HEK293 (cell line): ENCODE results near the gene MRPL36.

ENCODE experiments used
- CTCF ChIP-seq: fragments of 450-650 bp; formaldehyde crosslinking; IDR thresholded peaks from 2 replicates; pipeline ENCODE4 v1.5.1; 2016; ENCODE audit warnings: missing biosample characterization, missing genetic modification characterization
- KLF8 ChIP-seq: fragments of 450-650 bp; formaldehyde crosslinking; IDR thresholded peaks from 2 replicates; pipeline ENCODE4 v1.5.1; 2016; ENCODE audit warnings: missing biosample characterization, missing genetic modification characterization
- PATZ1 ChIP-seq: fragments of 450-650 bp; formaldehyde crosslinking; IDR thresholded peaks from 2 replicates; pipeline ENCODE4 v1.5.1; 2016; ENCODE audit warnings: missing biosample characterization, missing genetic modification characterization
- REST ChIP-seq: fragments of 450-650 bp; formaldehyde crosslinking; IDR thresholded peaks from 2 replicates; pipeline ENCODE4 v1.5.1; 2016; ENCODE audit warnings: missing biosample characterization, missing genetic modification characterization
- SETDB1 ChIP-seq: IDR thresholded peaks from one replicate; pipeline ENCODE4 v1.6.1; 2017; ENCODE audit warnings: mild to moderate bottlenecking, low read length, moderate library complexity, mixed read lengths; ENCODE audit not compliant: insufficient read length
- ZBTB48 ChIP-seq: fragments of 450-650 bp; formaldehyde crosslinking; IDR thresholded peaks from 2 replicates; pipeline ENCODE4 v1.5.1; 2016; ENCODE audit warnings: missing biosample characterization, missing genetic modification characterization
- ZBTB7A ChIP-seq: fragments of 450-650 bp; formaldehyde crosslinking; IDR thresholded peaks from 2 replicates; pipeline ENCODE4 v1.5.1; 2016; ENCODE audit warnings: low read depth, missing biosample characterization, missing genetic modification characterization
- ZNF19 ChIP-seq: fragments of 450-650 bp; formaldehyde crosslinking; IDR thresholded peaks from 2 replicates; pipeline ENCODE4; 2016; ENCODE audit warnings: missing biosample characterization, missing genetic modification characterization, low read depth
- ZNF24 ChIP-seq: fragments of 450-650 bp; formaldehyde crosslinking; IDR thresholded peaks from 2 replicates; pipeline ENCODE4 v1.5.1; 2016; ENCODE audit warnings: missing biosample characterization, missing genetic modification characterization
- ZNF404 ChIP-seq: fragments of 450-650 bp; formaldehyde crosslinking; IDR thresholded peaks from 2 replicates; pipeline ENCODE4 v1.5.1; 2017; ENCODE audit warnings: missing biosample characterization, missing genetic modification characterization
- ZNF501 ChIP-seq: fragments of 450-650 bp; formaldehyde crosslinking; IDR thresholded peaks from 2 replicates; pipeline ENCODE4 v1.5.1; 2016; ENCODE audit warnings: missing biosample characterization, missing genetic modification characterization
- ZNF670 ChIP-seq: fragments of 450-650 bp; formaldehyde crosslinking; IDR thresholded peaks from 2 replicates; pipeline ENCODE4 v1.5.1; 2016; ENCODE audit warnings: missing biosample characterization, missing genetic modification characterization, low read depth
- ZNF837 ChIP-seq: fragments of 450-650 bp; formaldehyde crosslinking; IDR thresholded peaks from 2 replicates; pipeline ENCODE4 v1.5.1; 2016; ENCODE audit warnings: missing biosample characterization, missing genetic modification characterization
- TF ChIP-seq, protein P1 (sequence below): fragments of 450-650 bp; formaldehyde crosslinking; IDR thresholded peaks from 2 replicates; pipeline ENCODE4 v1.5.1; 2016; ENCODE audit warnings: missing biosample characterization, missing genetic modification characterization

DNA sequence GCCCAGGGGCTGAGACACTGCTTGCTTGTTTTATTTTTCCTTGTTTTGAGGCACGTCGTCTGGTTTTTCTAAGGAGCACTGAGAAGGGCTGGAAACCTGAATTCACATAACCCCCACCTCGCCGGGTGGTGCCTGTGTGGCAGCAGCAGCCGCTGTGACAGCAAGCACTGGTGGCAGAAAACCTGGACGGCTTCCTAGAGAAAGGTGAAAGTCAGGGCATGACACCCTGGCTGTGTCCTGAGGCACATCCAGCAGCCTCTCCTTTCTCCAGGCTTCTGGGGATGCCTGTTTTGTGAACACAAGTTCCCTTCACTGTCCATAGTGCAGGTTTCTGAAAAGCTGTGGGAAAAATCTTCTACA, 29.2 kb downstream of the MRPL36 start:
- TF ChIP-seq CTCF (no peak), ZNF24 (tag by site-specific recombination) (no peak), REST (no peak), ZNF837 (tag by site-specific recombination) (no peak), ZNF404 (tag by site-specific recombination) (no peak), ZNF501 (tag by site-specific recombination) (no peak), ZBTB48 (no peak), ZBTB7A (tag by site-specific recombination) (no peak), ZNF19 (tag by site-specific recombination) (no peak), ZNF670 (tag by site-specific recombination) (no peak), SETDB1 (no peak), PATZ1 (tag by site-specific recombination) (no peak), KLF8 (tag by site-specific recombination) (no peak)
- TF ChIP-seq, protein P1, sequence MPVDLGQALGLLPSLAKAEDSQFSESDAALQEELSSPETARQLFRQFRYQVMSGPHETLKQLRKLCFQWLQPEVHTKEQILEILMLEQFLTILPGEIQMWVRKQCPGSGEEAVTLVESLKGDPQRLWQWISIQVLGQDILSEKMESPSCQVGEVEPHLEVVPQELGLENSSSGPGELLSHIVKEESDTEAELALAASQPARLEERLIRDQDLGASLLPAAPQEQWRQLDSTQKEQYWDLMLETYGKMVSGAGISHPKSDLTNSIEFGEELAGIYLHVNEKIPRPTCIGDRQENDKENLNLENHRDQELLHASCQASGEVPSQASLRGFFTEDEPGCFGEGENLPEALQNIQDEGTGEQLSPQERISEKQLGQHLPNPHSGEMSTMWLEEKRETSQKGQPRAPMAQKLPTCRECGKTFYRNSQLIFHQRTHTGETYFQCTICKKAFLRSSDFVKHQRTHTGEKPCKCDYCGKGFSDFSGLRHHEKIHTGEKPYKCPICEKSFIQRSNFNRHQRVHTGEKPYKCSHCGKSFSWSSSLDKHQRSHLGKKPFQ (tag by site-specific recombination) = no peak
